Islet of Langerhans (tissue), 1 donor: Measurements from ENCODE around the gene B4GALT6.
"Not testable (repeated sequence)": the region's sequence is repeated elsewhere in the genome, so short reads cannot be mapped to it uniquely, and the experiment has no call there.

ENCODE experiments used
- FAIRE-seq: peaks from one replicate; lab custom pipeline; 2011; peaks lifted over from hg19 to GRCh38; lab: Jason Lieb, UNC

B4GALT6 gene

GRCh38 chr18:31684279-31685096 lies at the start of gene B4GALT6:
B4GALT6 (minus strand) TSS chr18:31684581; CDS start chr18:31684426, 155 bp downstream.
- FAIRE-seq, result no peak

GRCh38 chr18:31731628-31732027 lies 47.2 kb upstream of the B4GALT6 start:
- no peak for FAIRE-seq

GRCh38 chr18:31729196-31729595 lies 44.8 kb upstream of the B4GALT6 start:
- FAIRE-seq, result not testable (repeated sequence)

- FAIRE-seq, result no peak
Observed at GRCh38 chr18:31723990-31724711, 39.8 kb upstream of the B4GALT6 start.

- no peak for FAIRE-seq
Observed at GRCh38 chr18:31723639-31723989, 39.2 kb upstream of the B4GALT6 start.

GRCh38 chr18:31722369-31722957 lies 38.1 kb upstream of the B4GALT6 start:
- peak; percentile 97 for FAIRE-seq

GRCh38 chr18:31721601-31722000 lies 37.2 kb upstream of the B4GALT6 start:
- no peak for FAIRE-seq

GRCh38 chr18:31720867-31721266 lies 36.5 kb upstream of the B4GALT6 start:
- FAIRE-seq, result no peak

- FAIRE-seq, result no peak
Observed at GRCh38 chr18:31719363-31720006, 35.1 kb upstream of the B4GALT6 start.

- no peak for FAIRE-seq
Observed at GRCh38 chr18:31718386-31718785, 34.0 kb upstream of the B4GALT6 start.

GRCh38 chr18:31716362-31716761 lies 32.0 kb upstream of the B4GALT6 start:
- FAIRE-seq, result no peak

GRCh38 chr18:31711365-31712172 lies 27.2 kb upstream of the B4GALT6 start:
- no peak for FAIRE-seq

- FAIRE-seq, result no peak
Observed at GRCh38 chr18:31710826-31711225, 26.4 kb upstream of the B4GALT6 start.

- FAIRE-seq, result no peak
Observed at GRCh38 chr18:31707815-31708214, 23.4 kb upstream of the B4GALT6 start.

GRCh38 chr18:31702449-31702848 lies 18.1 kb upstream of the B4GALT6 start:
- no peak for FAIRE-seq

GRCh38 chr18:31701744-31702143 lies 17.4 kb upstream of the B4GALT6 start:
- FAIRE-seq, result peak; percentile 91

- no peak for FAIRE-seq
Observed at GRCh38 chr18:31700990-31701389, 16.6 kb upstream of the B4GALT6 start.

- FAIRE-seq, result no peak
Observed at GRCh38 chr18:31697351-31698298, 13.2 kb upstream of the B4GALT6 start.

GRCh38 chr18:31695989-31696388 lies 11.6 kb upstream of the B4GALT6 start:
- peak; percentile 45 for FAIRE-seq

- peak; percentile 33 for FAIRE-seq
Observed at GRCh38 chr18:31694297-31694696, 9.9 kb upstream of the B4GALT6 start.

GRCh38 chr18:31688606-31689005 lies 4.2 kb upstream of the B4GALT6 start:
- no peak for FAIRE-seq
